GM12878 (cell line): Measurements from ENCODE around the gene ACTL6B. TPM values are rescaled to one million over a fixed set of nuclear protein-coding genes. Genes with fewer than 3 reads are reported as not detected.

Source experiments
- E2F8 ChIP-seq: fragments of 450-650 bp; IDR thresholded peaks from 2 replicates; pipeline ENCODE4 v1.6.1; 2018; ENCODE audit warnings: mild to moderate bottlenecking, low read depth, moderate library complexity; ENCODE audit not compliant: partially characterized antibody
- polyA plus RNA-seq, 11 experiments: library from polyadenylated mRNA; depleted of rRNA in 4 of 11; unstranded in 6 of 11; stranded (reverse) in 5 of 11; fragments of >200 nt; fragmentation: Nextera tagmentation in 4 of 11; fragmentation: Illumina TruSeq in 1 of 11; extraction: Ambion mirVana in 4 of 11; extraction: Trizol in 1 of 11; gene quantifications; 1 replicate in 1 of 11; 2 replicates in 10 of 11; pipeline versions ENCODE4 v1.2.1 to v1.2.3, GENCODE V29; 2011 to 2016; ENCODE audit warnings: inconsistent platforms in 2 of 11, missing spikeins in 2 of 11, low read depth in 1 of 11
- total RNA-seq, 4 experiments: library from RNA; depleted of rRNA in 3 of 4; stranded (reverse); fragments of >200 nt in 3 of 4; fragmentation: Illumina TruSeq in 1 of 4; extraction: Trizol in 1 of 4; gene quantifications; 2 replicates each; pipeline versions ENCODE4 v1.2.1 to v1.2.3, GENCODE V29; 2013 to 2021
- TF ChIP-seq, protein P1 (sequence below): fragments of 450-650 bp; IDR thresholded peaks from 2 replicates; pipeline ENCODE4 v1.6.1; 2016; ENCODE audit warnings: mild to moderate bottlenecking, moderate library complexity, borderline replicate concordance
- TF ChIP-seq, protein P2 (sequence below): fragments of 450-650 bp; IDR thresholded peaks from 2 replicates; pipeline ENCODE4 v1.6.1; 2017; ENCODE audit warnings: mild to moderate bottlenecking, moderate library complexity

Gene ACTL6B
- total and polyA plus RNA-seq, 10 of the 15 experiments (the other 5 are each of a cell fraction or from before 2014, with no cell fraction given): not detected

DNA sequence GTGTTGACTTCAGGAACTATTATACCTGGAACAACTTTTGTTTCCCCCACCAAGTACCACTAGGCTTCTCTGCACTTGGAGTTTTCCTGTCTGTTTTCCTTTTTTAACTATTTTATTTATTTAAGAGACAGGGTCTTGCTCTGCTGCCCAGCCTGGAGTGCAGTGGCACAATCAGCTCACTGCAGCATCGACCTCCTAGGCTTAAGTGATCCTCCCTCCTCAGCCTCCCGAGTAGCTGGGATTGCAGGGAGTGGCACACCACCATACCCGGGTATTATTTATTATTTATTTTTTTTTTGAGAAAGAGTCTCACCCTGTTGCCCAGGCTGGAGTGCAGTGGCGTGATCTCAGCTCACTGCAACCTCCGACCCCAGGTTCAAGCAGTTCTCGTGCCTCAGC is 39.9 kb upstream of the ACTL6B start (continued):
- TF ChIP-seq, protein P1, sequence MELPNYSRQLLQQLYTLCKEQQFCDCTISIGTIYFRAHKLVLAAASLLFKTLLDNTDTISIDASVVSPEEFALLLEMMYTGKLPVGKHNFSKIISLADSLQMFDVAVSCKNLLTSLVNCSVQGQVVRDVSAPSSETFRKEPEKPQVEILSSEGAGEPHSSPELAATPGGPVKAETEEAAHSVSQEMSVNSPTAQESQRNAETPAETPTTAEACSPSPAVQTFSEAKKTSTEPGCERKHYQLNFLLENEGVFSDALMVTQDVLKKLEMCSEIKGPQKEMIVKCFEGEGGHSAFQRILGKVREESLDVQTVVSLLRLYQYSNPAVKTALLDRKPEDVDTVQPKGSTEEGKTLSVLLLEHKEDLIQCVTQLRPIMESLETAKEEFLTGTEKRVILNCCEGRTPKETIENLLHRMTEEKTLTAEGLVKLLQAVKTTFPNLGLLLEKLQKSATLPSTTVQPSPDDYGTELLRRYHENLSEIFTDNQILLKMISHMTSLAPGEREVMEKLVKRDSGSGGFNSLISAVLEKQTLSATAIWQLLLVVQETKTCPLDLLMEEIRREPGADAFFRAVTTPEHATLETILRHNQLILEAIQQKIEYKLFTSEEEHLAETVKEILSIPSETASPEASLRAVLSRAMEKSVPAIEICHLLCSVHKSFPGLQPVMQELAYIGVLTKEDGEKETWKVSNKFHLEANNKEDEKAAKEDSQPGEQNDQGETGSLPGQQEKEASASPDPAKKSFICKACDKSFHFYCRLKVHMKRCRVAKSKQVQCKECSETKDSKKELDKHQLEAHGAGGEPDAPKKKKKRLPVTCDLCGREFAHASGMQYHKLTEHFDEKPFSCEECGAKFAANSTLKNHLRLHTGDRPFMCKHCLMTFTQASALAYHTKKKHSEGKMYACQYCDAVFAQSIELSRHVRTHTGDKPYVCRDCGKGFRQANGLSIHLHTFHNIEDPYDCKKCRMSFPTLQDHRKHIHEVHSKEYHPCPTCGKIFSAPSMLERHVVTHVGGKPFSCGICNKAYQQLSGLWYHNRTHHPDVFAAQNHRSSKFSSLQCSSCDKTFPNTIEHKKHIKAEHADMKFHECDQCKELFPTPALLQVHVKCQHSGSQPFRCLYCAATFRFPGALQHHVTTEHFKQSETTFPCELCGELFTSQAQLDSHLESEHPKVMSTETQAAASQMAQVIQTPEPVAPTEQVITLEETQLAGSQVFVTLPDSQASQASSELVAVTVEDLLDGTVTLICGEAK: no peak
- TF ChIP-seq, protein P2, sequence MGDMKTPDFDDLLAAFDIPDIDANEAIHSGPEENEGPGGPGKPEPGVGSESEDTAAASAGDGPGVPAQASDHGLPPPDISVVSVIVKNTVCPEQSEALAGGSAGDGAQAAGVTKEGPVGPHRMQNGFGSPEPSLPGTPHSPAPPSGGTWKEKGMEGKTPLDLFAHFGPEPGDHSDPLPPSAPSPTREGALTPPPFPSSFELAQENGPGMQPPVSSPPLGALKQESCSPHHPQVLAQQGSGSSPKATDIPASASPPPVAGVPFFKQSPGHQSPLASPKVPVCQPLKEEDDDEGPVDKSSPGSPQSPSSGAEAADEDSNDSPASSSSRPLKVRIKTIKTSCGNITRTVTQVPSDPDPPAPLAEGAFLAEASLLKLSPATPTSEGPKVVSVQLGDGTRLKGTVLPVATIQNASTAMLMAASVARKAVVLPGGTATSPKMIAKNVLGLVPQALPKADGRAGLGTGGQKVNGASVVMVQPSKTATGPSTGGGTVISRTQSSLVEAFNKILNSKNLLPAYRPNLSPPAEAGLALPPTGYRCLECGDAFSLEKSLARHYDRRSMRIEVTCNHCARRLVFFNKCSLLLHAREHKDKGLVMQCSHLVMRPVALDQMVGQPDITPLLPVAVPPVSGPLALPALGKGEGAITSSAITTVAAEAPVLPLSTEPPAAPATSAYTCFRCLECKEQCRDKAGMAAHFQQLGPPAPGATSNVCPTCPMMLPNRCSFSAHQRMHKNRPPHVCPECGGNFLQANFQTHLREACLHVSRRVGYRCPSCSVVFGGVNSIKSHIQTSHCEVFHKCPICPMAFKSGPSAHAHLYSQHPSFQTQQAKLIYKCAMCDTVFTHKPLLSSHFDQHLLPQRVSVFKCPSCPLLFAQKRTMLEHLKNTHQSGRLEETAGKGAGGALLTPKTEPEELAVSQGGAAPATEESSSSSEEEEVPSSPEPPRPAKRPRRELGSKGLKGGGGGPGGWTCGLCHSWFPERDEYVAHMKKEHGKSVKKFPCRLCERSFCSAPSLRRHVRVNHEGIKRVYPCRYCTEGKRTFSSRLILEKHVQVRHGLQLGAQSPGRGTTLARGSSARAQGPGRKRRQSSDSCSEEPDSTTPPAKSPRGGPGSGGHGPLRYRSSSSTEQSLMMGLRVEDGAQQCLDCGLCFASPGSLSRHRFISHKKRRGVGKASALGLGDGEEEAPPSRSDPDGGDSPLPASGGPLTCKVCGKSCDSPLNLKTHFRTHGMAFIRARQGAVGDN: no peak
- TF ChIP-seq E2F8: no peak
- TF ChIP-seq, all 136 proteins: peak for 0
